ENCODE data around the gene ELAVL4.

DNA sequence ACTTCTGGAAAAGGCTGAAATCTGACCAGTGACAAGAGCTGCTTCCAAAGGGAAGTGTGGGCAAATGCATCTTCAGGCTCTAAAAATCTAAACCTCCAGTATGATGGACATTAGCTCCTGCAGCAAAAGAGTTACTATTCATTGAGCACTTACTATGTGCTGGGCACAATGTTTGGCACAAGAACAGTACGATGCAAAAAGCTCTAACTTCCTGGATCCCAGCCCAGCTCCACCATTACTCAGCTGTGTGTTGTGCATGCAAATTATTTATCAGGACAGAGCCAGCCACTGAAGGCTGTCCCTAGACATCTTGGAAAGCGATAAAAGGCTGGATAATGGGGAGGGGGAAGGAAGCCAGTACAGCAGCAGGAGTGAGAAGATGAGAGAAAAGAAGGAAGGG lies 143.5 kb downstream of the ELAVL4 start:
- TF ChIP-seq CTCF (IDR thresholded peaks at IDR 0.05; ENCODE audit: low read depth, low read length) (no peak), POLR2A (IDR thresholded peaks at IDR 0.05; ENCODE audit: extremely low read depth, insufficient read length) (no peak), MYC (IDR thresholded peaks at IDR 0.05; ENCODE audit: low read depth, low read length) (no peak)

Measured in NB4 (cell line).